Activated naive CD8-positive, alpha-beta T cell treated with anti-CD3 and anti-CD28 coated beads for 36 hours (primary cell): ENCODE measurements around the gene MPV17. TPM values are rescaled to one million over a fixed set of nuclear protein-coding genes. Genes with fewer than 3 reads are reported as not detected.
"Not testable (repeated sequence)": the region's sequence is repeated elsewhere in the genome, so short reads cannot be mapped to it uniquely, and the experiment has no call there.

Experiments used
- DNase-seq: peaks from one replicate; pipeline ENCODE4 v3.0.0; 2021
- H3K27ac Mint-ChIP-seq: one replicate; pipeline ENCODE4 v1.8.0; 2022; ENCODE audit warnings: mild to moderate bottlenecking, moderate library complexity, mixed read lengths
- H3K27me3 Mint-ChIP-seq: one replicate; pipeline ENCODE4 v1.8.0; 2022; ENCODE audit warnings: mild to moderate bottlenecking, mixed read lengths
- H3K36me3 Mint-ChIP-seq: one replicate; pipeline ENCODE4 v1.8.0; 2021; ENCODE audit warnings: mild to moderate bottlenecking, mixed read lengths
- H3K4me1 Mint-ChIP-seq: one replicate; pipeline ENCODE4 v1.8.0; 2021; ENCODE audit warnings: mixed read lengths
- H3K4me3 Mint-ChIP-seq: one replicate; pipeline ENCODE4 v1.8.0; 2022; ENCODE audit warnings: mild to moderate bottlenecking, moderate library complexity, mixed read lengths
- H3K9me3 Mint-ChIP-seq: one replicate; pipeline ENCODE4 v1.8.0; 2022; ENCODE audit warnings: mixed read lengths
- total RNA-seq, 2 experiments: library from RNA; stranded (reverse); gene quantifications; one replicate each; pipeline ENCODE4 v1.2.3, GENCODE V29; 2021

The MPV17 gene
- total RNA-seq, 2 experiments from 2014 or later = 84.4 to 87.8 TPM

GRCh38 chr2:27350106-27350693, 27.3 kb upstream of the MPV17 start:
- DNase-seq = no peak
- Mint-ChIP-seq H3K36me3 (peaks cover 15% of the 10 kb centered on the region), H3K27me3 (no peaks in the 10 kb centered on the region), H3K9me3 (no peaks in the 10 kb centered on the region), H3K27ac (peak overlapping the region; percentile 4), H3K4me1 (peaks cover 50% of the 10 kb centered on the region), H3K4me3 (no peak overlapping the region)

DNA sequence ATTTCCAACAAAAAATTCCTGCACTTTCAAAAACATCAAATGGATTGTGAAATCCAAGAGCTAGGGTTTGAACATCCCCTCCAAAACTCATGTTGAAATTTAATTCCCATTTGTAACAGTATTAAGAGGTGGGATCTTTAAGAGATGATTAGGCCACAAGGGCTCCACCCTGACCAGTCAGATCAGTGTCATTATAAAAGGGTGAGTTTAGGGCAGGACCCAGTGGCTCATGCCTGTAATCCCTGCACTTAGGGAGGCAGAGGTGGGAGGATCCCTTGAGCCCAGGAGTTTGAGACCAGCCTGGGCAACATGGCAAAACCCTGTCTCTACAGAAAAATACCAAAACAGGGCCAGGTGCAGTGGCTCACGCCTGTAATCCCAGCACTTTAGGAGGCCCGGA, 24.7 kb upstream of the MPV17 start:
- Mint-ChIP-seq H3K4me1 (peaks cover 27% of the 10 kb centered on the region), H3K9me3 (no peaks in the 10 kb centered on the region), H3K27me3 (no peaks in the 10 kb centered on the region), H3K4me3 (no peak overlapping the region), H3K36me3 (peaks cover 10% of the 10 kb centered on the region), H3K27ac (no peak overlapping the region)
- DNase-seq = no peak

- no peaks in the 10 kb centered on the region for H3K9me3 Mint-ChIP-seq
- H3K4me1 Mint-ChIP-seq = no peaks in the 10 kb centered on the region
- DNase-seq = no peak
- no peaks in the 10 kb centered on the region for H3K27me3 Mint-ChIP-seq
- no peak overlapping the region for H3K4me3 Mint-ChIP-seq
- no peak overlapping the region for H3K27ac Mint-ChIP-seq
- H3K36me3 Mint-ChIP-seq = peaks cover 21% of the 10 kb centered on the region
These were observed 13.3 kb upstream of the MPV17 start for GRCh38 chr2:27336173-27336572.

DNA sequence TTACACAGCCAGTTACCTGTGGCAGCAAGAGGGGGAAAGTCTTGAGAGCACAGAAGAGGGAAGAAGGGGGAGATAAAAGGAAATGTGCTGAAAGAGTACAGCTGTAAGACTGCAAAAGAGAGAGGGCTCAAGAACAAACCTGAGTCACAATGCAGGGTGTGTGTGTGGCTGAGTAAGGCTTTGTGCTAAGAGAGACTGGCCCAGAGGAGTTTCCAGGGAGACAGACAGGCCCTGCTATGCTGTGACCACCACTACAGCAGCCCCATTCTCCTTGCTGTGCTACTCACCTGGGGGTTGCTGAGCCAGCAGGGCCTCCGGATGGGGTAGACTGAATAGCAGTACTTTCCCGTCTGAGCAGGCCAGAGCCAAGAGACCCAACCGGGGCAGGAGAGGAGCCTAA, 12.4 kb upstream of the MPV17 start:
- Mint-ChIP-seq H3K9me3 (no peaks in the 10 kb centered on the region), H3K4me3 (no peak overlapping the region), H3K27me3 (no peaks in the 10 kb centered on the region), H3K36me3 (peaks cover 17% of the 10 kb centered on the region), H3K27ac (no peak overlapping the region), H3K4me1 (no peaks in the 10 kb centered on the region)
- DNase-seq = no peak

DNA sequence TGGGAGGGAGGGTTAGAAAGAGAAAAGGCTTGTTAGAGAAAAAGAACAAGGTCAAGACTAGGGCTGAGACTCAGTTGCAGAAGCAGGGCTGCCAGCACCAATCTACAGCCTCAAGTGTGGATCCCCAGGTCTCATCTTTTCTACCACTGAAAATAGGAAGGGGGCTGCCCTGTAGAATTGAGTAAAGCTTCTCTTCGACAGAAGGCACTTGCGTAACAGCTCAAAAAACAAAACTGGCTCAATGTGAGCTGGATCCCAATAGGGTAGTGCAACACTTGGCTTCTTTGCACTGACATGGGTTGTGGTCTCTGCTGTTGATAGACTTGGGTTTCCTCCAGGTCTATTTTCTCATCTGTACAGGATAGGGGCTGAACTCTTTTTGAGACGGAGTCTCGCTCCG, 1.8 kb upstream of the MPV17 start:
- H3K27me3 Mint-ChIP-seq = no peaks in the 10 kb centered on the region
- peaks cover 23% of the 10 kb centered on the region for H3K36me3 Mint-ChIP-seq
- H3K4me3 Mint-ChIP-seq = peak overlapping the region; percentile 37
- DNase-seq = no peak
- peaks cover 16% of the 10 kb centered on the region for H3K4me1 Mint-ChIP-seq
- peak overlapping the region; percentile 10 for H3K27ac Mint-ChIP-seq
- H3K9me3 Mint-ChIP-seq = no peaks in the 10 kb centered on the region

DNA sequence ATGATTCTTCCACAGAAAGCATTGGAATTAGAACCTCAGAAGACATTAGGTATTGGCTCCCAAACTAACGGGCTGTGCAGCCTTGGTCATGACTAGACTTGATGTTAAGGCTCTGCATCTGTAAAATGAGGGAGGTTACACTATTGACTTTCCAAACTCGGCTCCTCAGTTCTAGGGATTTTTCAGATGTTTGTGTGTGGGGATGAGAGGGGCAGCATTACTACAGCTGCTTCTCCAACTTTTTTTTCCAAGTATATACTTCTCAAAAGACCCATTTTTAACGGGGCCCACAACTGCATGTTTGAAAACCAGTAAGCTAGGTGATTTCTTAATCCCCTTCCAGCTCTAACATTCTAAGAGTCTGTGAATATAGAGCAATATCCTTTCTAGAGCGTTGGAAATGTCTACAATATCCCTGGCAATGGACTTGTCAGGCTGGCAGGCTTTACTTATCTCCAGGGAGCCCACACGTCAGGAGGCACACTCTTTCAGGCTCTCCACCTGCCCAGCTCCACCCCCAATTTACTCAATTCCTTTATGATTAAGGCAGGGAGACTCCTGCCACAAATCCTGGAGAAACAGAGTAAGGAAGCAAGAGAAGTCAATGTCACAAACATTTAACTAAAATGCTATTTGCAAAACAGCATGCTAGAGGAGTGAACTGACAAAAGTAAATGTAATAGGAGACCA, 844 bp upstream of the MPV17 start:
- H3K27me3 Mint-ChIP-seq = no peaks in the 10 kb centered on the region
- H3K4me1 Mint-ChIP-seq = peaks cover 16% of the 10 kb centered on the region
- peak overlapping the region; percentile 91 for H3K4me3 Mint-ChIP-seq
- peaks cover 23% of the 10 kb centered on the region for H3K36me3 Mint-ChIP-seq
- no peaks in the 10 kb centered on the region for H3K9me3 Mint-ChIP-seq
- DNase-seq = no peak
- peak overlapping the region; percentile 90 for H3K27ac Mint-ChIP-seq

GRCh38 chr2:27322301-27322765, 564 bp downstream of the MPV17 start:
- H3K27me3 Mint-ChIP-seq = no peaks in the 10 kb centered on the region
- peaks cover 17% of the 10 kb centered on the region for H3K36me3 Mint-ChIP-seq
- H3K4me1 Mint-ChIP-seq = peaks cover 16% of the 10 kb centered on the region
- peak overlapping the region; percentile 91 for H3K4me3 Mint-ChIP-seq
- peak overlapping the region; percentile 90 for H3K27ac Mint-ChIP-seq
- no peak for DNase-seq
- H3K9me3 Mint-ChIP-seq = no peaks in the 10 kb centered on the region

- H3K4me1 Mint-ChIP-seq = peaks cover 16% of the 10 kb centered on the region
- H3K36me3 Mint-ChIP-seq = peaks cover 12% of the 10 kb centered on the region
- H3K4me3 Mint-ChIP-seq = peak overlapping the region; percentile 91
- no peaks in the 10 kb centered on the region for H3K27me3 Mint-ChIP-seq
- no peak for DNase-seq
- H3K27ac Mint-ChIP-seq = peak overlapping the region; percentile 62
- H3K9me3 Mint-ChIP-seq = no peaks in the 10 kb centered on the region
These were observed 1.8 kb downstream of the MPV17 start for GRCh38 chr2:27320958-27321543.

- not testable (repeated sequence) for H3K27ac Mint-ChIP-seq, DNase-seq, H3K36me3 Mint-ChIP-seq, H3K4me3 Mint-ChIP-seq, H3K9me3 Mint-ChIP-seq, H3K27me3 Mint-ChIP-seq
- H3K4me1 Mint-ChIP-seq = peaks cover 16% of the 10 kb centered on the region
These were observed 3.1 kb downstream of the MPV17 start for GRCh38 chr2:27319839-27320238.

- H3K4me3 Mint-ChIP-seq = no peak overlapping the region
- H3K27ac Mint-ChIP-seq = no peak overlapping the region
- peaks cover 6% of the 10 kb centered on the region for H3K36me3 Mint-ChIP-seq
- H3K27me3 Mint-ChIP-seq = no peaks in the 10 kb centered on the region
- no peaks in the 10 kb centered on the region for H3K9me3 Mint-ChIP-seq
- H3K4me1 Mint-ChIP-seq = peaks cover 7% of the 10 kb centered on the region
- DNase-seq = no peak
These were observed 6.1 kb downstream of the MPV17 start for GRCh38 chr2:27316655-27317412.

GRCh38 chr2:27315122-27315521, 7.8 kb downstream of the MPV17 start:
- no peaks in the 10 kb centered on the region for H3K27me3 Mint-ChIP-seq
- no peak for DNase-seq
- no peaks in the 10 kb centered on the region for H3K4me1 Mint-ChIP-seq
- H3K9me3 Mint-ChIP-seq = no peaks in the 10 kb centered on the region
- no peak overlapping the region for H3K4me3 Mint-ChIP-seq
- H3K27ac Mint-ChIP-seq = no peak overlapping the region
- H3K36me3 Mint-ChIP-seq = peaks cover 8% of the 10 kb centered on the region

DNA sequence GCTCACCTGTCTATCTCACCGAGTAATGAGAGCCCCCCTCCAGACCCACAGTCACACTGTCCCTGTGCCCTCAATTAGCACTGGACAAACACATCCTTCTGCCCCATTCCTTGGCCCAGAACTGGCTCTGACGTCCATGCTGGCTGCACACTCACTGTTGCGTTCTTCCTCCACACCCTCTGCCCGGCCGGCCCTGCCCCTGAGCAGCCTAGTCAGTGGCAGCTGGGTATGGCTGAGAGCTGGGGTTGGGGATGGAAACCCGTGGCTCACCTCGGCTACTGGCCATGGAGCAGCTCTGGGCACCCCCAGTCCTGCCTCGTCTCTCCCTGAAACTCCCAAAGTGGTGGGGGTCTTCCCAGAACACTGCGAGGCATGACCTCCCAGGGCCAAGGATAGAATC, 8.2 kb downstream of the MPV17 start:
- Mint-ChIP-seq H3K4me3 (no peak overlapping the region), H3K9me3 (no peaks in the 10 kb centered on the region), H3K4me1 (no peaks in the 10 kb centered on the region), H3K27me3 (no peaks in the 10 kb centered on the region), H3K27ac (no peak overlapping the region), H3K36me3 (peaks cover 10% of the 10 kb centered on the region)
- no peak for DNase-seq

DNA sequence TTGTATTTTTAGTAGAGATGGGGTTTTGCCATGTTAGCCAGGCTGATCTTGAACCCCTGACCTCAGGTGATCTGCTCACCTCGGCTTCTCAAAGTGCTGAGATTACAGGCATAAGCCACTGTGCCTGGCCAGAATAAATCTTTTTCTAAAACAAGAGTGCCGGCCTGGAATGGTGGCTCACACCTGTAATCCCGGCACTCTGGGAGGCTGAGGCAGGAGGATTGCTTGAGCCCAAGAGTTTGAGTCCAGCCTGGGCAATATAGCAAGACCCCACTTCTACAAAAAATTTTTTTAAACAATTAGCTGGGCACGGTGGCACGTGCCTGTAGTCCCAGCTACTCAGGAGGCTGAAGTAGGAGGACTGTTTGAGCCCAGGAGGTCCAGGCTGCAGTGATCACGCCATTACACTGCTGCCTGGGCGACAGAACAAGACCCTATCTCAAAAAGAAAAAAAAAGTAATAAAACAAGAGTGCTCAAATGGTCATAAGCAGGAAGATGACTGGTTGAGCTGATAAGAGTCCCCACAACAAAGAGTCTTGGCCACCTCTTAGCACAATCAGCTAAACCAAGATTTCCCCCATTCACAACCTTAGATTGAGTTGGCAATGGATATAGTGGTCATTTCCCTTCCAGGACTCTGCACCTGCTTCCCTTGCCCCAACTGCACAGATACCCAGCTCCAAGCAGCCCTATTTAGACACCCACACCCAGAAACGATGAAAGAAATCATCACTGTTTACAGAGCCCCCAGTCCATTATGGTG, 8.8 kb downstream of the MPV17 start:
- no peaks in the 10 kb centered on the region for H3K27me3 Mint-ChIP-seq
- H3K27ac Mint-ChIP-seq = no peak overlapping the region
- peaks cover 15% of the 10 kb centered on the region for H3K36me3 Mint-ChIP-seq
- H3K4me3 Mint-ChIP-seq = no peak overlapping the region
- H3K9me3 Mint-ChIP-seq = no peaks in the 10 kb centered on the region
- H3K4me1 Mint-ChIP-seq = no peaks in the 10 kb centered on the region
- DNase-seq = no peak

DNA sequence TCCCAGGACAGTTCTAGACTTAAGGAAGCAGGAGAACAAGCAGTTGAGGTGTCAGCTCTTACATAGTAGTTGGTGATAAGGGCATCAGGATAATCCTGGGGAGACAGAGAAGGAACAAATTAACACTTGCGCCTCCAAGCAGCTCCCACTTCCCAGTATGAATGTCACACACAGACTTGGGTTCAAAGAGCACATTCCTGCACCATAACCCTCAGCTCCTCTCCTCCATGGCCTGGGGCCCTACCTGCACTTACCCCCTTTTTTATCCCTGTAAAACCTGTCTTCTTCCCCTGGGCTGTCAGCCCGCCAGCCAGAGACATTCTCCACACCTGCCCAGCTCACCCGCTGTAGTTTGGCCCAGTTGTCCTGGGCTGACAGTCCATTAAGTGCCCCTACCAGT, 10.7 kb downstream of the MPV17 start:
- H3K27ac Mint-ChIP-seq = no peak overlapping the region
- H3K9me3 Mint-ChIP-seq = no peaks in the 10 kb centered on the region
- no peak overlapping the region for H3K4me3 Mint-ChIP-seq
- H3K27me3 Mint-ChIP-seq = peaks cover 2% of the 10 kb centered on the region
- peaks cover 2% of the 10 kb centered on the region for H3K4me1 Mint-ChIP-seq
- H3K36me3 Mint-ChIP-seq = peaks cover 20% of the 10 kb centered on the region
- no peak for DNase-seq

- Mint-ChIP-seq H3K4me3 (no peak overlapping the region), H3K4me1 (peaks cover 4% of the 10 kb centered on the region), H3K9me3 (no peaks in the 10 kb centered on the region), H3K36me3 (peaks cover 20% of the 10 kb centered on the region), H3K27ac (no peak overlapping the region), H3K27me3 (peaks cover 19% of the 10 kb centered on the region)
- DNase-seq = no peak
These were observed 13.2 kb downstream of the MPV17 start for GRCh38 chr2:27309651-27310050.
